HG02798 (cell line): ENCODE measurements around the gene ABLIM2.
"Not testable (repeated sequence)": the region's sequence is repeated elsewhere in the genome, so short reads cannot be mapped to it uniquely, and the experiment has no call there.

Source experiments
- ATAC-seq: cut with Tn5 transposase; IDR thresholded peaks from one replicate; pipeline ENCODE4 v1.9.1; 2021; ENCODE audit warnings: mild to moderate bottlenecking; ENCODE audit not compliant: unreplicated experiment, poor library complexity

The ABLIM2 gene

GRCh38 chr4:7955393-7955792 lies 203.2 kb downstream of the ABLIM2 start:
- ATAC-seq, result no peak

GRCh38 chr4:7952615-7953014 lies 206.0 kb downstream of the ABLIM2 start:
- ATAC-seq, result no peak

- no peak for ATAC-seq
Measured at GRCh38 chr4:7950301-7951092, 208.1 kb downstream of the ABLIM2 start.

GRCh38 chr4:7949759-7950158 lies 208.9 kb downstream of the ABLIM2 start:
- ATAC-seq, result no peak

GRCh38 chr4:7947927-7948326 lies 210.7 kb downstream of the ABLIM2 start:
- no peak for ATAC-seq

GRCh38 chr4:7945709-7946380 lies 212.8 kb downstream of the ABLIM2 start:
- no peak for ATAC-seq

GRCh38 chr4:7944599-7945220 lies 213.9 kb downstream of the ABLIM2 start:
- ATAC-seq, result no peak

- ATAC-seq, result not testable (repeated sequence)
Measured at GRCh38 chr4:7943688-7944087, 214.9 kb downstream of the ABLIM2 start.

- no peak for ATAC-seq
Measured at GRCh38 chr4:7943211-7943610, 215.4 kb downstream of the ABLIM2 start.

GRCh38 chr4:7941965-7942496 lies 216.6 kb downstream of the ABLIM2 start:
- no peak for ATAC-seq

GRCh38 chr4:7941111-7941964 lies 217.3 kb downstream of the ABLIM2 start:
- ATAC-seq, result no peak

- peak; percentile 92 for ATAC-seq
Measured at GRCh38 chr4:7939377-7940108, 219.1 kb downstream of the ABLIM2 start, which contains the start of gene AFAP1. Gene AFAP1, minus strand, starts transcription at chr4:7939861. Its CDS starts 67,783 bp downstream, at chr4:7872078.

GRCh38 chr4:7938609-7939376 lies 219.8 kb downstream of the ABLIM2 start:
- ATAC-seq, result no peak

GRCh38 chr4:7938266-7938608 lies 220.4 kb downstream of the ABLIM2 start:
- ATAC-seq, result no peak

- no peak for ATAC-seq
Measured at GRCh38 chr4:7937006-7937405, 221.6 kb downstream of the ABLIM2 start.

GRCh38 chr4:7933651-7934510 lies 224.7 kb downstream of the ABLIM2 start:
- ATAC-seq, result no peak

GRCh38 chr4:7932287-7932686 lies 226.3 kb downstream of the ABLIM2 start:
- no peak for ATAC-seq
